ENCODE results near the gene CGB8.
A peak's percentile ranks its signal among the peaks of the same experiment; 100 is the strongest.
"Not testable (repeated sequence)": the region's sequence is repeated elsewhere in the genome, so short reads cannot be mapped to it uniquely, and the experiment has no call there.

CGB8 gene

GRCh38 chr19:49064768-49065611, 16.1 kb upstream of the CGB8 start, which contains the start of gene NTF4:
TSS of gene NTF4 (minus strand) at chr19:49064818. CDS start at chr19:49061997, 2,821 bp downstream.
- no peak for DNase-seq (ENCODE audit: low read depth)

GRCh38 chr19:49064029-49064629, 15.2 kb upstream of the CGB8 start:
- DNase-seq (ENCODE audit: low read depth): no peak

- DNase-seq (ENCODE audit: low read depth): no peak
These were observed 12.5 kb upstream of the CGB8 start for GRCh38 chr19:49061445-49061844.

- no peak for DNase-seq (ENCODE audit: low read depth)
These were observed 12.1 kb upstream of the CGB8 start for GRCh38 chr19:49061000-49061399.

GRCh38 chr19:49059053-49059452, 10.1 kb upstream of the CGB8 start:
- no peak for DNase-seq (ENCODE audit: low read depth)

GRCh38 chr19:49058562-49058961, 9.7 kb upstream of the CGB8 start:
- no peak for DNase-seq (ENCODE audit: low read depth)

- no peak for DNase-seq (ENCODE audit: low read depth)
These were observed 8.8 kb upstream of the CGB8 start, which contains the start of gene CGB7 for GRCh38 chr19:49057636-49058234. TSS of gene CGB7 (minus strand) at chr19:49057749. CDS start at chr19:49055375, 2,374 bp downstream.

- not testable (repeated sequence) for DNase-seq (ENCODE audit: low read depth)
These were observed 8.1 kb upstream of the CGB8 start for GRCh38 chr19:49056902-49057596.

GRCh38 chr19:49056101-49056901, 7.4 kb upstream of the CGB8 start:
- peak; percentile 60 for DNase-seq (ENCODE audit: low read depth)

- not testable (repeated sequence) for DNase-seq (ENCODE audit: low read depth)
These were observed 1.6 kb upstream of the CGB8 start for GRCh38 chr19:49050376-49051033.

GRCh38 chr19:49049834-49050233, 923 bp upstream of the CGB8 start:
- DNase-seq (ENCODE audit: low read depth): not testable (repeated sequence)

- DNase-seq (ENCODE audit: low read depth): not testable (repeated sequence)
These were observed 5.4 kb downstream of the CGB8 start, which contains the start of gene CGB5 for GRCh38 chr19:49043548-49043947. TSS of gene CGB5 (plus strand) at chr19:49043848. CDS start at chr19:49044210, 362 bp downstream.

- DNase-seq (ENCODE audit: low read depth): not testable (repeated sequence)
These were observed 6.2 kb downstream of the CGB8 start for GRCh38 chr19:49042666-49043065.

- DNase-seq (ENCODE audit: low read depth): no peak
These were observed 6.7 kb downstream of the CGB8 start for GRCh38 chr19:49042177-49042576.

- DNase-seq (ENCODE audit: low read depth): not testable (repeated sequence)
These were observed 9.2 kb downstream of the CGB8 start for GRCh38 chr19:49039736-49040135.

GRCh38 chr19:49038557-49039276, 10.2 kb downstream of the CGB8 start:
- DNase-seq (ENCODE audit: low read depth): not testable (repeated sequence)

- DNase-seq (ENCODE audit: low read depth): not testable (repeated sequence)
These were observed 10.8 kb downstream of the CGB8 start for GRCh38 chr19:49038111-49038510.

- DNase-seq (ENCODE audit: low read depth): not testable (repeated sequence)
These were observed 12.1 kb downstream of the CGB8 start, which contains the start of gene CGB1 for GRCh38 chr19:49036815-49037214. TSS of gene CGB1 (minus strand) at chr19:49036895. CDS start at chr19:49036711, 184 bp downstream.

- DNase-seq (ENCODE audit: low read depth): not testable (repeated sequence)
These were observed 17.1 kb downstream of the CGB8 start, which contains the start of gene CGB2 for GRCh38 chr19:49031642-49032301. TSS of gene CGB2 (plus strand) at chr19:49031890. CDS start at chr19:49032096, 206 bp downstream.

Data from CMK (cell line).